PC-3 (cell line): ENCODE measurements around the gene TBC1D5.

Experiments used
- CTCF ChIP-seq: fragments of 300-600 bp; sonication (generic); conservative IDR thresholded peaks from 2 replicates; pipeline ENCODE4 v1.5.1; 2017; ENCODE audit warnings: antibody characterized with exemption, low read depth, mild to moderate bottlenecking, low read length
- EZH2 ChIP-seq: fragments of 300-600 bp; sonication (generic); IDR thresholded peaks from one replicate; pipeline ENCODE4 v1.6.1; 2017; ENCODE audit warnings: antibody characterized with exemption, mild to moderate bottlenecking, low read length; ENCODE audit not compliant: unreplicated experiment
- EZH2phosphoT487 ChIP-seq: fragments of 300-600 bp; sonication (generic); IDR thresholded peaks from 2 replicates; pipeline ENCODE4 v1.6.1; 2018; ENCODE audit warnings: mild to moderate bottlenecking, antibody characterized with exemption, low read length, borderline replicate concordance

- TF ChIP-seq CTCF (no peak), EZH2 (no peak), EZH2phosphoT487 (no peak)
Measured at GRCh38 chr3:17605934-17606333, 136.5 kb downstream of the TBC1D5 start.
